Omental fat pad (tissue), 4 donors: ENCODE data around the gene TMEM212. TPM values are rescaled to one million over a fixed set of nuclear protein-coding genes. Genes with fewer than 3 reads are reported as not detected.

Experiments
- ATAC-seq: fragments of 150-250 bp; one replicate; pipeline ENCODE4 v1.9.1; 2016; ENCODE audit warnings: mild to moderate bottlenecking, moderate library complexity; ENCODE audit not compliant: low FRiP score
- DNase-seq: peaks from one replicate; pipeline ENCODE4 v3.0.0-alpha.2; 2019; ENCODE audit warnings: low spot score
- CTCF ChIP-seq, 3 donors: fragments of 450-650 bp; IDR thresholded peaks; one replicate each; pipeline ENCODE4 v1.5.1; 2016 to 2017; ENCODE audit warnings: antibody characterized with exemption in 3 of 3, mild to moderate bottlenecking in 3 of 3, moderate library complexity in 2 of 3
- total RNA-seq, 4 donors: library from RNA; depleted of rRNA; stranded (reverse); fragments of >200 nt; gene quantifications; one replicate each; pipeline ENCODE4 v1.1.0, GENCODE V29; 2016

TMEM212 gene
- total RNA-seq, 4 donors from 2014 or later = not detected

- ATAC-seq (no peak), DNase-seq (no peak)
- no peak for TF ChIP-seq CTCF (IDR thresholded peaks at IDR 0.05)
These were observed 64.6 kb downstream of the TMEM212 start for GRCh38 chr3:171907761-171908160.

- TF ChIP-seq CTCF (IDR thresholded peaks at IDR 0.05) = no peak
- DNase-seq (no peak), ATAC-seq (no peak)
These were observed 65.6 kb downstream of the TMEM212 start for GRCh38 chr3:171908731-171909130.

Other genes starting within 250 kb of the TMEM212 start
- gene PLD1, start 32.9 kb upstream of the TMEM212 start, total RNA-seq = 10 to 100 TPM in 3 of 4 donors, 1 to 10 TPM in 1; 9.7 to 73.3 (median 33.2) TPM
- 100 to 1,000 TPM; 114 to 217 (median 164) TPM for gene FNDC3B, start 196.2 kb downstream of the TMEM212 start, total RNA-seq